Measurements from ENCODE around the gene CLBA1.

Gene CLBA1

GRCh38 chr14:105006831-105007592 lies 21.4 kb downstream of the CLBA1 start:
- DNase-seq, result no peak

GRCh38 chr14:105007593-105008264 lies 22.1 kb downstream of the CLBA1 start:
- no peak for DNase-seq

GRCh38 chr14:105010106-105010505 lies 24.5 kb downstream of the CLBA1 start:
- no peak for DNase-seq

- no peak for DNase-seq
Measured at GRCh38 chr14:105010891-105011291, 25.3 kb downstream of the CLBA1 start.

DNA sequence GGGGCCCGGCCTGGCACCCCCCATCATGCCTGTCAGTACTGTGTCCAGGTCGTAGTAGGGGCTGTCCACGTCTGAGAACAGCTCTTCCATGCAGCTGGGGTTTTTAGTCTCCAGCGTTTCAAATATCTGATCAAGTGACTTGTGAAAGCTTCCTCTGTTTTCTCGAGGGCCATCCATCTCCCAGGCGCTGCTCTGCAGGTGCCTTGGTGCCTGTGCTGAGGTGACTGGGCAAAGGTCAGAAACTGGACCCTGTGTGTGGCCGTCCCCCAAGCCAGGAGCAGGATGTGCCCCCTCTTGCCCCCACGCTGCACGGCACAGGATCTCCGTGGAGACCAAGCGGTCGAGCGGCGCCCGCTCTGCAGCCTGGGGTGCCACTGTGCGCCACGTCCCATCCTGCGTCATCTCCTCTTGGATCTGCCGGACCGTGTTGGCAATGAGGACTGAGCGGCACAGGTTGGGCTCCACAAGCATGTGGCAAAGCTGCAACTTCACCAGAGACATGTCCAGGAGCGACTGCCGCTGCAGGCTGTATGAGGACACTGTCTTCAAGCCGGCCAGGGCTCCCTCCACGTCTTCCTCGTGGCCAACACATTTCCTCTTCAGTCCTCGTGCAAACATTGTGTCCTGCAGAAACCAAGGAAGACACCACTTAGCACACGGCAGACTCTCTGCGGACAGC lies 25.9 kb downstream of the CLBA1 start:
- DNase-seq, result no peak

DNA sequence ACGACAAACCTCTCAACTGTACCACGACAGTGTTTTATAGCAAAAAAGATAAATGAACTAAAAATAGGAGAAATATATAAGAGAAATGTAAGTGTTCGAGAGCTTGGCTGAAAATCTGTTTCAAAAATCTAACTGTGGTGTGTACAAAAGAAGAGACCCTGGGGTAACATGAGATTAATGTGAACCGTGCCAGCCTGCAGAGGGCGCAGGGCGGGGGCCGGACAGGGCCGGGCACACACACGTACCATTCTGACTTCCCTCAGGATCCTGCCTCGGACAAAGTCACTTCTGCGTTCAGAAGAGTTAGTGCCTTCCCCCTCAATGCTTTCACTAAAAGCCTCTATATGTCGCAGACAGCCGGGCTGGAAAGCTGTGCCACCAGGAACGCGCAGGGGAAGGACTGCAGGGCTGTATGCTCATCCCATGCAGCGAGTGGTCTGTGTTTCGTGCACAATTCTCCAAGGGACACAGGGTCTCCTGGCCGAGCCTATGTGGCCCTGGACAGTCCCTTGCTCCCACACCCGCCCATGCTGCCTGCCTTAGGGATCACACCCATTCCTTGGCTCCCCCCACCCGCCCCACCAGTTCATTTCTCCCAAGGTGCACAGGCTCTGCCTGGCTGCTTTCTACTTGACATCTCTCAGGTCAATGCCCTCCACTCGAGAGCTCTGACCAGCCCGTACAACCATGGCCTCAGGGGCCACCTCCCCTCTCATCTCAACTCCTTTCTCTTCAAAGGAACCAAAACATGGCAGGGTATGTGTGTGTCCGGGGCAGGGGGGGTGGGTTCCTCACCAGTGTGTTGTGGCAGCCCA lies 26.8 kb downstream of the CLBA1 start:
- no peak for DNase-seq

- no peak for DNase-seq
Measured at GRCh38 chr14:105013150-105013785, 27.7 kb downstream of the CLBA1 start.

DNA sequence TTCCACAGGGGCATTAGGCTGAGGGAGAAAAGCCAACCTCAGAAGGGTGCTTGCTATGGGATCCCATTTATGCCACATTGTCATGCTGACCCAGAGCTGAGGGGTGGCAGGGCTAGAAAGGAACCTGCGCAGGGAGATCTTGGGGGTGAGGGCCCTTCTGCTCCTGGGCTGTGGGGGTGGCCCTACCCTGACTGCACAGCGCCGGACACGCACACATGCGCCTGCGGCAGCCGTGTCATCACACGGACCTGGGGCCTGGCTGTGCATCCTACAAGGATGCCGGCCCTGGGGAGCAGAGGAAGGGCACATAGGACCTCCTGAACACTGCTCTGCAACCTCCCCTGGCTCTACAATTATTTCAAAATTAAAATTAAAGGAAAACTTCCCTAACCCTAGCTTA lies 28.4 kb downstream of the CLBA1 start:
- DNase-seq, result no peak

DNA sequence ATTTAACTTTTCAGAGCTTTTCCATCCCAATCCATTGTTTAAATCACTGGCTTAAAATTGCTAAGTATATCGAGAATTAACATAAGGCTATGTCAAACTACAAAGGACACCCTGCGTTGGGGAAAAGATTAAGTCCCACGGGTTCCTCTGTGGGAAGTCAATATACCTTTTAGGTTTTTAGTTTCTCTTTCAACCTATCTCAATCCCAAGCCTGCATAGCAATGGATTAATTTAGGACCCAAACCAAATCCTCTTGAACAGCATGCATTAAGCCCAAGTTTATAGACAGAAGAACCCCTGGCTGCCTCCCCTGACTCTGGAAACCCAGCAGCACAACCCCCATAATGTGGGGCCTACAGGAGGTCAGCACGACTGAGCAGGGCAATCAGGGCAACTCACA lies 29.0 kb downstream of the CLBA1 start:
- DNase-seq, result no peak

DNA sequence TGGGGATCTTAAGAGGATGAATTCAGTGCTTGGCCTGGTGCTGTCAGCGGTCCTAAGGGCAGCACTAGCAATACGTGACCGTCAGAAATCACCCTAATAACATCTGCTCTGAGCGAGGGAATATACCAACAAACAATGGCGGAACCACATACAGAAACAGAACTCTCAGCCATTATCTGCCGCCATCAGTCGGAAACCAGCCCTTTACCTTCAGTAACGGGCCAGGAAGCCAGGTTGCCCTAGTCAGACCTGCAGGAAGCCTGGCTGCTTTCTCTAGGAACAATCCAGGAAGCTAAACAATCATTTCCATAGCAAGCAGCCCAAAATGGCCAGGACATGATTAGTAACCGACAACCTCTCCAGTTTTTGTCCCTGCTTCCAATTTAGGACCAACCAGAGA lies 29.7 kb downstream of the CLBA1 start:
- no peak for DNase-seq

DNA sequence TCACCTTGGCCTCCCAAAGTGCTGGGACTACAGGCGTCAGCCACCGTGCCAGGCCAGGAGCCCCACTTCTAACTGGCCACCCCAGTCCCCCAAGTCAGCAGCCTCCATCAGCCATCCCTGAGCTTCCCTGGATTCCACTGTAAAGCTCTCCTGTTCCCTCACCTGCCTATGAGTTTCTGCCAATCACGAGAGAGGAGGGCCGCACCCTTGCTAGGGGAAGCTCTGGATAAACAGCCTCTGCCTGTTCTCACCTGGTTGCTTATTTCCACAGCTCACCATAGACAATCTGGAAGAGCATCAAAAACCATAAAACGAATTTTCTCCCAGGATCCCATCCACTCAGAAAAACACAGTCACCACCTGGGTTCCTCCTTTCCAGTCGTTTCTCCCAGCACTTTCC lies 30.3 kb downstream of the CLBA1 start:
- DNase-seq, result no peak

DNA sequence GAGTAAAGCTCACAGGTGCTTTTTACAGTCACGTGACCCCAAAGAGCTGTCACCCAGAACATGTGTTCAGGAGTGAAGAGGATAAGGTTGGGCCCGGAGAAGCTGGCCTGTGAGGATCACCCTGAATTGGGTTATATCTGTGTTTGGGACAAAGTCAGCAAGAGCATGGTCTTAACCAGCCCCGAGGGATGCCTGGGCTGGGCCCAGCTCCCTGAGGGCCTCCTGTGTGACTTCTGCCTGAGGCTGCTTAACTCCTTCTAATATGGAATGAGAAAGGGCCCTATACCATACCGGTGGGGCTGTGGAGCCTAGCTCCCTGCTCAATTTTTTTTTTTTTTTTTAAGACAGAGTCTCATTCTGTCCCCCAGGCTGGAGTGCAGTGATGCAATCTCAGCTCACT lies 32.8 kb downstream of the CLBA1 start:
- DNase-seq, result no peak

GRCh38 chr14:105019861-105020814 lies 34.5 kb downstream of the CLBA1 start:
- peak; percentile 33 for DNase-seq

GRCh38 chr14:105020815-105021655 lies 35.4 kb downstream of the CLBA1 start, which contains the start of gene CDCA4:
Gene CDCA4 (minus strand): TSS chr14:105021083. CDS start chr14:105011929, 9,154 bp downstream.
- peak; percentile 99 for DNase-seq

GRCh38 chr14:105021656-105022275 lies 36.2 kb downstream of the CLBA1 start:
- peak; percentile 59 for DNase-seq

DNA sequence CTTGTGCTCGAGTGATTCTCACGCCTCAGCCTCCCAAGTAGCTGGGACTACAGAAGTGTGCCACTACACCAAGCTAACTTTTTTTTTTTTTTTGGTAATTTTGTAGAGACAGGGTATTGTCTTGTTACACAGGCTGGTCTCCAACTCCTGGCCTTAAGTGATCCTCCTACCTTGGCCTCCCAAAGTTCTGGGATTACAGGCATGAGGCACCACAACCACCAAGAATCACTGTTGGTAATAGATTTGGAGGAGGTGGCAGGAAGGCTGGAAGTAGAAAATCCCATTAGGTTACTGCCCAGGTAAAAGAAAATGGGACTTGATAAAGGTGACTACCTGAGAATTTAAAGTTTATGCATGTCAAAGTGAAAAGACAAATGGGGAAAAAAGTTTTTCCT lies 36.7 kb downstream of the CLBA1 start:
- DNase-seq, result no peak

DNA sequence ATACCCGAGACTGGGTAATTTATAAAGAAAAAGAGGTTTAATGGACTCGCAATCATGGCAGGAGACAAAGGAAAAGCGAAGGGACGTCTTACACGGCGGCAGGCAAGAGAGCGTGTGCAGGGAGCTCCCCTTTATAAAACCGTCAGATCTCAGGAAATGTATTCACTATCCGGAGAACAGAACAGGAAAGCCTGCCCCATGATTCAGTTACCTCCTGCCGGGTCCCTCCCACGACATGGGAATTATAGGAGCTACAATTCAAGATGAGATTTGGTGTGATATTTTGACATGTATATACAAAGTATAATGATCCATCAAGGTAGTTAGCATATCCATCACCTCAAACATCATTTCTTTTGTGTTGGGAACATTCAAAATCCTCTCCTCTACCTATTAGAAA lies 37.6 kb downstream of the CLBA1 start:
- no peak for DNase-seq

GRCh38 chr14:105023791-105024480 lies 38.3 kb downstream of the CLBA1 start:
- no peak for DNase-seq

DNA sequence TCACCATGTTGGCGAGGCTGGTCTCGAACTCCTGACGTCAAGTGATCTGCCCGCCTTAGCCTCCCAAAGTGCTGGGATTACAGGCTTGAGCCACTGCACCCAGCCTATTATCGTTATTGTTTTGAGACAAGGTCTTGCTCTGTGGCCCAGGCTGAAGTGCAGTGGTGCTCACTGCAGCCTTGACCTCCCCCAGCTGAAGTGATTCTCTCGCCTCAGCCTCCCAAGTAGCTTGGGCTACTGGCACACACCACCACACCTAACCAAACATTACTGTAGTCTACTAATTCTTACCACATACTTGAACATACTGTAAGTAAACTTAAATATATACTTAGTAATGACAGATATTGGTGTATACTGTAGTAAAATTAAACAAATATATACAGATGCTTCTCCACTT lies 39.8 kb downstream of the CLBA1 start:
- no peak for DNase-seq

All from OCI-M1 (cell line).